ENCODE data around the gene ULK4.
A peak's percentile ranks its signal among the peaks of the same experiment; 100 is the strongest.

The ULK4 gene

GRCh38 chr3:41627477-41628087 is 334.3 kb downstream of the ULK4 start:
- DNase-seq = no peak

GRCh38 chr3:41612853-41613252 is 349.1 kb downstream of the ULK4 start:
- DNase-seq = no peak

GRCh38 chr3:41611008-41611407 is 350.9 kb downstream of the ULK4 start:
- DNase-seq = no peak

- no peak for DNase-seq
These were observed 353.6 kb downstream of the ULK4 start for GRCh38 chr3:41608347-41608746.

DNA sequence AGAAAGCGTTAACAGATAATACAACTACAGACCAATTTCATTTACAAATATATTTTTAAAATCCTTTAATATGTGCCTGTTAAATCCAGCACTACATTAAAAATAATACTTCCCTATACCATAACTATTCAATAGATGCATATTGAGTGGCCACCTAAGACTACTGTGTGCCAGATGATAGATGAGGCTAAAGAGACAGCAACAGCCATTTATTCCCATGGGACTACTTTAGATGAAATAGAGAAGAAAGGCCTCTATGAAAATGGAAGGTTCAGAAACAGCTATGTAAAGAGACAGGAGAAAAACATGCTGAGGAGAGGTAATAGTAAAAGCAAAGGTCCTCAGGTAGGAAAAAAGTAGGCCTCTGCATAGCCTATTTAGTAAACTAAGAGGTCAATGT is 358.1 kb downstream of the ULK4 start:
- DNase-seq = no peak

- no peak for DNase-seq
These were observed 359.8 kb downstream of the ULK4 start for GRCh38 chr3:41602121-41602520.

- no peak for DNase-seq
These were observed 360.4 kb downstream of the ULK4 start for GRCh38 chr3:41601404-41601987.

DNA sequence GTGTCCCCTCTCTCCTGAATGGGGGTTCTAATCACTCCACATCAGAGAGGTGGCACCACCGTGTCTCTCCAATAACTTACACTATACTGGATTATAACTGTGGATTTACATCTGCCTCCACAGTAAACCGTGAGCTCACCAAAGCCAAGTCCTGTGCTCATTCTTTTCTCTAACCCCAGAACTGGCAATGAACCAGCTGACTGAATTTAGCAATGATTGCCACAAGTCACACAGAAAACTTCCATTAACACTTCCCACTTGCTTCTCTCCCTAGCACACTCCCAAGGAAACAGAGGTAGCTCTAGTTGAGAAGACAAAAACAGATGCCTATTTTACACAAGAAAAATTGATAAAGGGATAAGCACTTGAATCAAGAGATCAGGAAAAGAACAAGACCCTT is 361.3 kb downstream of the ULK4 start:
- DNase-seq = no peak

DNA sequence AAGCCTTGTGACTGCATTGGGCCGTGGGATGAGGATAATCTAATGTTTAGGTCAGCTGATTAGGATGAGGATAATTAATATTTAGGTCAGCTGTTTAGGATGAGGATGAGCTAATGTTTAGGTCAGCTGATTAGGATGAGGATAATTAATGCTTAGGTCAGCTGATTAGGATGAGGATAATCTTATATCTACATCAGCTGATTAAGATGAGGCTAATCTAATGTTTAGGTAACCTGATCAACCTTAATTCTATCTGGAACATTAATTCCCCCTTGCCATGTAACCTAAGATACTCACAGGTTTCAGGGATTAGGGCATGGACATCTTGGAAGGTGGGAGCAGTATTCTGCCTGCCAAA is 362.8 kb downstream of the ULK4 start:
- DNase-seq = no peak

DNA sequence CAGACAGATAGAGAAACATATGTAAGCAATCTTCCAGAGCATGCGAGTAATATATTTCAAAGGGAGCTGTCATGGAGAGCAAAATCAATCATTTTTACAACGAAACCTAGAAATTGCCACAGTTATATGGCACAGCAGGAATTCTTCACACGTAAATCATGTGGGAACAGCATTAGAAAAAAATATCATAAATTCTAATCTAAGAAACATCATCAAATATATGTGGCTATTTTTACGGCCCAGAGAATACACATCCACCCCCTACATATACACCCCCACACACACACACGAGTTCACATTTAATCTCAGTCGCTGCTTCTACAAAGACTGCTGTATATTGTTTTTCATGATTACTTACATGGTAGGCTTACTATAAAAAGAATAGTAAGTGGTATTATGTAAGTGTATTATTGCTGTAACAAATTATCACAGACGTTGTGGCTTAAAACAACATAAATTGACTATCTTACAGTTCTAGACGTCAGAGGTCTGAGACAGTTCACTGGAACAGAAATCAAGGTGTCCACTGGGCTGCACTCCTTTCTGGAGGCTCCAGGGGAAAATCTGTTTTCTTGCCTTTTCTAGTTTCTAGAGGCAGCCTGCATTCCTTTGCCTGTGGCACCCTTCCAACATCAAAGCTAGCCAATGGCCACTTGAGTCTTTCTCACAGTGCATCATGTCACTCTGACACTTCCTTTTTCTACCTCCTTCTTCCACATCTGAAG is 363.3 kb downstream of the ULK4 start:
- peak; percentile 44 for DNase-seq

DNA sequence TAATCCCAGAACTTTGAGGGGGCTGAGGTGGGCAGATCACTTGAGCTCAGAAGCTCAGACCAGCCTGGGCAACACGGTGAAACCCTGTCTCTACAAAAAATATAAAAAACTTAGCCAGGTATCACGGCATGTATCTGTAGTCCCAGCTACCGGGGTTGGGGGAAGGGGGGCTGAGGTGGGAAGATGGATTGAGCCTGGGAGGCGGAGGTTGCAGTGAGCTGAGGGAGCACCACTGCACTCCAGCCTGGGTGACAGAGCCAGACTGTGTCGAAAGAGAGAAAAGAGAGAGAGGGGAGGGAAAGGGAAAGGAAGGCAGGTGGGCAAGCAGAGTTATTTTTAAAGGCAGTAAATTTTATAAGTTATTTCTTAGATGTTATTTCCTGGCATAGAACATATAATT is 368.1 kb downstream of the ULK4 start:
- no peak for DNase-seq

DNA sequence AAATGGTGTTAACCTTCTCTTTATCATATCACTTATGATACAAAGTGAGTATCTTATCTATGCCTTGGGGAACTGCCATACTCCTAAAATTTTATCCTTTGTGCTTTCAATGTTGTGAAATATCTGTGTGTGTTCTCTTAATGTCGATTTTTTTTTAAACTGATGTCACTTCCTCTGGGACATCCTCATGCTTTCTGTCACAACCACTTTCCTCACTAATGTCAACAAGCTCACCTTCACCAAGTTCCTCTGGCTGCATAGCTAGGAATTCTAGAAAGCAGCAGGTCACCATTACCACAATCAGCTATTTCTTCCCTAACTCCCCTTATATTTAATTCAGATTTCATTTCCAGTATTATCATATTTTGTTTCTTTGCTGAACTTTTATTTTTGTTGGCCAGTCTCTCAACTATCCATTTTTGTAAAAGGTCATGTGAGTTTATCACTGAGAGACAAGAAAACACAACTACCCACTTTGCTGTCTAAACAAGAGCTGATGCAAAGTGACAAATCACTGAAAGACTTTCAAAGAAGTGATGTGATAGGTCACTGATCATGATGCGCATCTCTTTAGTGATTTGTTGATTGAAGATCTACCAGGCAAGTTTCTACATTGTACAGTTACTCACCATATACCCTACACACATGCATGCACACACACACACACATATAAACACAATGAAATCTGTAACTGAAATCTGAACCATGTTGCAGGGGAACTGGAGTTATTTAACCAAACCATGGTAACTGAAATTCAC is 369.0 kb downstream of the ULK4 start:
- no peak for DNase-seq

DNA sequence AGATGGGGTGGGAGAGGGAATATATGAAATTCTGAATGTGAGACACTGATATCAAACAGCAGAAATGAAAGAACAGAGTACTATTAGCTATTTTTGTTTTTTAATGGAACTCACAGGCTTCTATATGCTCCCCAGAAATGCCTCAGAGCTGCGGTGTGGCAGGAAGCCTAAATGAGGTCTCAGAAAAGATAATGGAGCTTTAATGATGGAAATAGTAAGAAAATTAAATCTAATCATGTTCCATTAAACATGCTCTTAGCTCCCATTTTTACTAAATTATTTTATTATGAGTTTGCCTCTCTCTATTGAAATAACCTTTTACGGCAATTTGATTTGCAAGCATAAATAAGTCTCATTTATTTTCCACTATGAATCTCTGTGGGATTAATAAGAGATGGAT is 378.9 kb downstream of the ULK4 start:
- DNase-seq = no peak

GRCh38 chr3:41581700-41582099 is 380.2 kb downstream of the ULK4 start:
- no peak for DNase-seq

- DNase-seq = no peak
These were observed 381.5 kb downstream of the ULK4 start for GRCh38 chr3:41580274-41580959.

DNA sequence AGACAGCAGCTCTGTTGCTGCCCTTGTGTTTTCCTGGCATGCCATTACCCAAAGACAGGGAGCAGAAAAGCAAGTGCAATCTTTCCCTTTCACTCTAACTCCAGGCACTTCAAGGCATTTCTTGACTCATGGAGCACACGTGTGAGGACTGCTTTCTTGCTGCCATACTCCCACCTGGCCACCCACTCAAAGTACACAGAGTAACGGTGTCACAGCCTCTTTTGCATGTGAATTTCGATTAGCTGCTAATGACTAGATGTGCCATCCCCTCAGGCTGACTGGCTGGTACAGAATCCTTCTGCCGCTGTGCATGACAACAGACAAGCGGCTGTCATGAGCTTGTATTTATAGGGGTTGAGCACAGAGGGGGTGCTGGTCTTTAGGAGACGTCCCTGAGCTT is 382.0 kb downstream of the ULK4 start:
- no peak for DNase-seq

- DNase-seq = no peak
These were observed 383.1 kb downstream of the ULK4 start for GRCh38 chr3:41578798-41579197.

DNA sequence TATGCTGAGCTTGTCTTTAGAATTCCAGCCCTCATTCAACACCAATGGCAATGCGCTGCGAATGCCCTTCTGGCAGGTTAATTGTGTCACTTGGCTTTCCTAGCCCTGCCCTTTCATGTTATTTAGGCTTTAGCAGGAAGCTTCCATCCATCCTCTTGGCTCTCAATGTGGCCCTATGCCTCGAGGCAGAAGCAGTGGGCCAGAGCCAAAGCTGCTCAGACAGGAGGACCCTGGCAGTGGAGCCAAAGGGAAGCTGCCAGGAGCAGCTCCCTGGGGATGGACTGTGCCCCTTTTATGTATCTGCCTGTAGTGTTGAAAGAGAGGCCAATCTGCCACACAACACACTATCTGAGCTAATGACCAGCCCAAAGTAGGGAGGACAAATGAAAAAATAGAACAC is 386.2 kb downstream of the ULK4 start:
- DNase-seq = no peak

- DNase-seq = no peak
These were observed 387.0 kb downstream of the ULK4 start for GRCh38 chr3:41574900-41575299.

DNA sequence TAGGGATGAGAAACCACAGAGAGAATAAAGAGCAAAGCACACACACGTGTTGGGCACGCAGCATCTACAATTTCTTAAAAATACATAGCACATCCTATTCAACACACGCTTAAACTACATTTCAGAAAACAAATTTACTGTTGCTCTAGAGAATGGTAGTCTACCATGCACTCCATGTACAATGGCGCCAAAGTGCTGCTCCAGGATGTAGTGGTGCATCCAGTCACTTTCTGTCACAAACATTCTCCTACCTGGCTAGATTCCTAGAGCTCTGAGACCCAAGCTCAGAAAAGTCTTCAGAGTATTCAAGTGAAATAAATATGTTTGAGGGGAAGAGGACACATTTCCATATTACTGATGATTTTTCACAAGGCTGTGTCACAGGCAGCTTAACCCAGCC is 388.3 kb downstream of the ULK4 start:
- no peak for DNase-seq

- DNase-seq = no peak
These were observed 389.8 kb downstream of the ULK4 start for GRCh38 chr3:41572092-41572491.

DNA sequence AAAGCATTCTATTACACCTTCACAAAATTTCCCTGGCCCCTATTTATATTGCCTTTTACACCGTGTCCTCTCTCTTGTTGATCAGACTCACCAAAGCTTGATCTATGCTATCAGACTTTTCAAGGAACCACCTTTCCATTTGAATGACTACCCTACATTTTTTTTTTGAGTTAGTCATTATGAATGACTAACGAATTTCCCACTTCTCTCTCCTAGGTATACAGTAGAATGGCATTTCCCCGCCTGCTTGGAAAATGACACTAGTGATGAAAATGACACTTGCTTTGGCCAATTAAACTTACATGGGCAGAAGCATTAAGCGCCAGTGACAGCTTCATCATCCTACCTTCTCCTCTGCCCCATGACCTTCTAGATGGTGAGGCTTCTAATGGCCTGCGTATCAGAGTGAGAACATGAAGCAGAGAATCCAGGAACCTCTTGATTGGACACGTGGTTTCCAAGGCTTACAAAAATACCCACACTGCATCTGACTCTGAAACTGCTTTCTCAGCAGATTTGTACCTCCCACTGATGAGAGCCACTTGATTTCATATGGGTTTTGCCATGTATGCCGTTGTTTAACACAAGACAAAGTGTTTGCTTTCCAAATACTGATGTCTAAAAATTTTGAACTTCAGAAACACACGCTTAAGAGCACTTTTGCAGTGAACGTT is 392.1 kb downstream of the ULK4 start:
- no peak for DNase-seq

All from NCI-H2029 treated with DMSO at 0.1 percent for 48 hours (cell line).